Colonic mucosa (tissue), 4 donors: ENCODE results near the gene TP53AIP1. TPM values are rescaled to one million over a fixed set of nuclear protein-coding genes. Genes with fewer than 3 reads are reported as not detected.
A peak's percentile ranks its signal among the peaks of the same experiment; 100 is the strongest.

ENCODE experiments used
- DNase-seq: peaks from one replicate; pipeline ENCODE4 v3.0.0-alpha.2; 2020
- H3K27ac ChIP-seq: fragments of 200-600 bp; one replicate; pipeline ENCODE4 v1.8.0; 2021
- H3K27me3 ChIP-seq: fragments of 200-600 bp; one replicate; pipeline ENCODE4 v1.8.0; 2021
- H3K36me3 ChIP-seq: fragments of 200-600 bp; one replicate; pipeline ENCODE4 v1.8.0; 2021
- H3K4me1 ChIP-seq: fragments of 200-600 bp; one replicate; pipeline ENCODE4 v1.8.0; 2021; ENCODE audit warnings: mild to moderate bottlenecking
- H3K4me3 ChIP-seq: fragments of 200-600 bp; one replicate; pipeline ENCODE4 v1.8.0; 2021
- H3K9ac ChIP-seq, 2 donors: one replicate each; pipeline ENCODE4 v1.7.0; 2013; ENCODE audit warnings: control low read depth in 2 of 2, low read depth in 2 of 2, low read length in 2 of 2
- H3K9me3 ChIP-seq: fragments of 200-600 bp; one replicate; pipeline ENCODE4 v1.8.0; 2021
- intact Hi-C: fragments of 100-400 bp; cut with DNase I; formaldehyde crosslinking; loops from one replicate; pipeline ENCODE4 v1.14.1; 2022
- total RNA-seq, 2 donors: library from RNA; stranded (reverse); fragmentation: NEBNext Ultra II Directional in 1 of 2; extraction: Animal tissue kit (Norgen Biotek cat#: 25700) in 1 of 2; gene quantifications; one replicate each; pipeline ENCODE4 v1.2.1, GENCODE V29; 2021
- TF ChIP-seq, protein P1 (sequence below): fragments of 200-600 bp; IDR thresholded peaks from one replicate; pipeline ENCODE4 v1.8.0; 2022; ENCODE audit warnings: antibody characterized with exemption, mild to moderate bottlenecking
- donor health status: healthy.
- donor health status: DM: no; HTN: no; CAD: no.
- donor health status: DM: no; HTN: no; CAD: no.

TP53AIP1 gene
- total RNA-seq, 2 donors from 2014 or later: 0.12 to 0.19 TPM

DNA sequence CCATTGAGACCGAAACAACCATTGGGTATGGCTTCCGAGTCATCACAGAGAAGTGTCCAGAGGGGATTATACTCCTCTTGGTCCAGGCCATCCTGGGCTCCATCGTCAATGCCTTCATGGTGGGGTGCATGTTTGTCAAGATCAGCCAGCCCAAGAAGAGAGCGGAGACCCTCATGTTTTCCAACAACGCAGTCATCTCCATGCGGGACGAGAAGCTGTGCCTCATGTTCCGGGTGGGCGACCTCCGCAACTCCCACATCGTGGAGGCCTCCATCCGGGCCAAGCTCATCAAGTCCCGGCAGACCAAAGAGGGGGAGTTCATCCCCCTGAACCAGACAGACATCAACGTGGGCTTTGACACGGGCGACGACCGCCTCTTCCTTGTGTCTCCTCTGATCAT lies 31.0 kb downstream of the TP53AIP1 start:
- Histone ChIP-seq H3K36me3 (no peaks in the 10 kb centered on the region), H3K9me3 (no peaks in the 10 kb centered on the region), H3K4me3 (no peak overlapping the region), H3K9ac (no peak overlapping the region), H3K27ac (no peak overlapping the region), H3K4me1 (no peaks in the 10 kb centered on the region), H3K27me3 (no peaks in the 10 kb centered on the region)
- intact Hi-C loops: no loop called here
- no peak for DNase-seq
- TF ChIP-seq, protein P1, sequence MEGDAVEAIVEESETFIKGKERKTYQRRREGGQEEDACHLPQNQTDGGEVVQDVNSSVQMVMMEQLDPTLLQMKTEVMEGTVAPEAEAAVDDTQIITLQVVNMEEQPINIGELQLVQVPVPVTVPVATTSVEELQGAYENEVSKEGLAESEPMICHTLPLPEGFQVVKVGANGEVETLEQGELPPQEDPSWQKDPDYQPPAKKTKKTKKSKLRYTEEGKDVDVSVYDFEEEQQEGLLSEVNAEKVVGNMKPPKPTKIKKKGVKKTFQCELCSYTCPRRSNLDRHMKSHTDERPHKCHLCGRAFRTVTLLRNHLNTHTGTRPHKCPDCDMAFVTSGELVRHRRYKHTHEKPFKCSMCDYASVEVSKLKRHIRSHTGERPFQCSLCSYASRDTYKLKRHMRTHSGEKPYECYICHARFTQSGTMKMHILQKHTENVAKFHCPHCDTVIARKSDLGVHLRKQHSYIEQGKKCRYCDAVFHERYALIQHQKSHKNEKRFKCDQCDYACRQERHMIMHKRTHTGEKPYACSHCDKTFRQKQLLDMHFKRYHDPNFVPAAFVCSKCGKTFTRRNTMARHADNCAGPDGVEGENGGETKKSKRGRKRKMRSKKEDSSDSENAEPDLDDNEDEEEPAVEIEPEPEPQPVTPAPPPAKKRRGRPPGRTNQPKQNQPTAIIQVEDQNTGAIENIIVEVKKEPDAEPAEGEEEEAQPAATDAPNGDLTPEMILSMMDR: no peak

DNA sequence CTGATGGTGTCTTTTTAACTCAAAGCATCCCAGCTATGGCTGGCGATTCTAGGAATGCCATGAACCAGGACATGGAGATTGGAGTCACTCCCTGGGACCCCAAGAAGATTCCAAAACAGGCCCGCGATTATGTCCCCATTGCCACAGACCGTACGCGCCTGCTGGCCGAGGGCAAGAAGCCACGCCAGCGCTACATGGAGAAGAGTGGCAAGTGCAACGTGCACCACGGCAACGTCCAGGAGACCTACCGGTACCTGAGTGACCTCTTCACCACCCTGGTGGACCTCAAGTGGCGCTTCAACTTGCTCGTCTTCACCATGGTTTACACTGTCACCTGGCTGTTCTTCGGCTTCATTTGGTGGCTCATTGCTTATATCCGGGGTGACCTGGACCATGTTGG lies 31.4 kb downstream of the TP53AIP1 start:
- TF ChIP-seq, protein P1: no peak
- Histone ChIP-seq H3K9me3 (no peaks in the 10 kb centered on the region), H3K27ac (no peak overlapping the region), H3K4me1 (no peaks in the 10 kb centered on the region), H3K36me3 (no peaks in the 10 kb centered on the region), H3K9ac (no peak overlapping the region), H3K4me3 (no peak overlapping the region), H3K27me3 (no peaks in the 10 kb centered on the region)
- no peak for DNase-seq
- intact Hi-C loops: no loop called here

DNA sequence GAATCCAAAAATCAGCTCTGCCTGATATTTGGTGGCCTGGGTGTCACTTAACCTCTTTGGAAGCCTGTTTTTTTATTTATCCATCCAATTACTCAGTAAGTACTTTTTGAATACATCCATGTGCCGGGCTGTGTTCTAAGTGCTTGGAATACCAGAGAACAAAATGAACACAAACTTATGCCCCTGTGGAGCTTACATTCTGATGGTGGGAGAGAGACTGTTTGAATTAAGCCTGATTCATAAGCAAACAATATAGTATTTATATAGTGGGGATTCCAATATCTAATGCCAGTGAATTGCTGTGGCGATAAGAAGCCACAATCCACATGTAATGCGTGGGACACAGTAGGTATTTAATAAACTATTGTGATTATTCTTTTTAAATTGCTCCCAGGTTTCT lies 32.1 kb downstream of the TP53AIP1 start:
- DNase-seq: no peak
- Histone ChIP-seq H3K27ac (no peak overlapping the region), H3K9me3 (no peaks in the 10 kb centered on the region), H3K27me3 (no peaks in the 10 kb centered on the region), H3K9ac (no peak overlapping the region), H3K4me3 (no peak overlapping the region), H3K4me1 (no peaks in the 10 kb centered on the region), H3K36me3 (no peaks in the 10 kb centered on the region)
- TF ChIP-seq, protein P1: no peak
- intact Hi-C loops: no loop called here

DNA sequence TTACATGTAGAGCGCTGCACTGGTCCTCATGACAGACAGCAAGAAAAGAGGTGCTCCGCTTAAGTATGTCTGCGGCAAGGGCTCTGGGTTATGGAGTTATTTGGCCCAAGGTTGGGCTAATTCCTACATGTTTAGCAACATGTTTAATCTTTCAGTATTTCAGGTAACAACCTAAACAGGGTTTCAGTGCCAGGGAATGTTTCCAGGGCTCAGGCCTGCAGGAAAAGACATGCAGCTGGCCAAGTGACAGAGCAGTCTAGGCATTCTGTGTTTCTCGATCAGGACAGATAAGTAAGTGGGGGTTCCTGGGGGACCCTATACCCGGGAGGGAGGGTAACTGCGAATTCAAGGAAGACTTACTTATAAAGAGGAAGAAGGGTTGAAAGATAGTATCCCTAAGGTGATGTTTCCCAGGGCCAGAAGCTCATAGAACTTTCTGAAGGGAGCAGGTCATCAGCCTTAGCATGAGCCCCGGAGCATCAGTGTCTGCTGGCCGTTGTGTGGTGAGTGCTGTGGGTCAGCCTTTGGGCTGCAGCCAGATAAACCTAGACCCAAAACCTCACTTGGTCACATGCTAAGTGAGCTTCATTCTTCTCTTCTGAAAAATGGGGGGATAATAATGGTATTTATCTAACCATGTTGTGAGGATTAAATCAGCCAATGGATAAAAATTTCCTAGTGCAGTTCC lies 33.1 kb downstream of the TP53AIP1 start:
- no peak for DNase-seq
- H3K27ac ChIP-seq: no peak overlapping the region
- intact Hi-C loops: no loop called here
- no peaks in the 10 kb centered on the region for H3K36me3 ChIP-seq
- H3K4me1 ChIP-seq: peaks cover 6% of the 10 kb centered on the region
- no peaks in the 10 kb centered on the region for H3K27me3 ChIP-seq
- no peaks in the 10 kb centered on the region for H3K9me3 ChIP-seq
- TF ChIP-seq, protein P1: no peak
- no peak overlapping the region for H3K4me3 ChIP-seq
- H3K9ac ChIP-seq: no peak overlapping the region

DNA sequence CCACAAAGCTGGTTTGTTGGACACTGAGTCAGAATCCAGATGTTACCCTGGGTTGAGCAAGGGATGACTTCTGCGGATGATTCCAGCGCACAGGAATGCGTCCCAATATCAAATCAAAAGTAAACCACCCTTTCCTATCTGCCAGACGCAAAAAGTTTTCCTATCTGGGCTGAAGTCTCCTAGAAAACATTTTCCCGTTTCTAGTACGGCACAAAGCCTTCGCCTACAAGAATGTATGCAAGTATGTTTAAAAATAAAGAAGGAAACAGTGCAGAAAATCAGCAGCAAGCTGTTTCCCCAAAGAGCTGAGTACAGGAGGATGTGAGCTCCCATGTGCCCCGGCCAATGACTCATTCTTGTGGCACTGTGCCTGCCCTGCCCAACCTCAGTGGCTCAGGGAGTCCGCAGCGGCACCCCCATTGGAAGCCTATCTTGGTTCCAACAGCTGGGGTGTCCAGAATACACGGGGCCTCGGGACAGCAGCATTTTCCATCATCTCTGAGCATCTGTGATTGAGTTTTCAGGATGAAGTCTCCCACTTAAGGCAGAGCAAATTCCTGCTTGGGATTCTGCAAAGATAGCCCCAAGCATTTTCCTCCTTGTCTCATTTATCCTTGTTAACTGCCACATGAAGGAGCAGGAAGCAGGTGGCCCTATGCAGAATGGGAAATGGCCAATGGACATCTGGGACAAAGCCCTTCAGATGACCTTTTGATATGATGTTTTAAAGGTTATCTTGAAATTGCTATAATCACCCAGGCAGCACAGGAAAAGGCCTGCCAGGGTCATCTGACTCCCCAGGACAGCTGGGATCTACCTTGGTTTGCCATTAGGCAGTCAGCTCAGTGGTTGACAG lies 34.1 kb downstream of the TP53AIP1 start:
- no peaks in the 10 kb centered on the region for H3K36me3 ChIP-seq
- H3K9me3 ChIP-seq: no peaks in the 10 kb centered on the region
- no peak overlapping the region for H3K4me3 ChIP-seq
- H3K27ac ChIP-seq: peak overlapping the region; percentile 19
- no peaks in the 10 kb centered on the region for H3K27me3 ChIP-seq
- DNase-seq: peak; percentile 70
- TF ChIP-seq, protein P1: no peak
- peaks cover 6% of the 10 kb centered on the region for H3K4me1 ChIP-seq
- intact Hi-C loops: no loop called here
- no peak overlapping the region for H3K9ac ChIP-seq
